Measurements from ENCODE around the gene RPL27. TPM values are rescaled to one million over a fixed set of nuclear protein-coding genes. Genes with fewer than 3 reads are reported as not detected.

The RPL27 gene
- polyA plus RNA-seq, 1 donor (not counting 4 experiments of a cell fraction or from before 2014, with no cell fraction given), result 7,614 TPM

GRCh38 chr17:43033948-43034881 lies 36.0 kb downstream of the RPL27 start:
- Histone ChIP-seq H4K20me1 (ENCODE audit: control insufficient read depth, extremely low read depth, insufficient read depth, low read length) (no peaks in the 10 kb centered on the region), H3K4me3 (ENCODE audit: control insufficient read depth in 2 of 3, extremely low read depth in 1 of 3, insufficient read depth in 2 of 3, low read depth in 1 of 3, low read length in 3 of 3) (no peak overlapping the region), H3K9me1 (ENCODE audit: control insufficient read depth, extremely low read depth, insufficient read depth, low read length) (no peaks in the 10 kb centered on the region), H3K36me3 (ENCODE audit: control insufficient read depth in 2 of 2, extremely low read depth in 1 of 2, insufficient read depth in 2 of 2, low read length in 2 of 2) (no peaks in the 10 kb centered on the region), H3K9ac (ENCODE audit: control insufficient read depth, extremely low read depth, insufficient read depth, low read length) (no peak overlapping the region), H3K4me2 (ENCODE audit: control insufficient read depth, extremely low read depth, insufficient read depth, low read depth, low read length) (no peak overlapping the region), H3K79me2 (ENCODE audit: control insufficient read depth, insufficient read depth, low read length) (no peaks in the 10 kb centered on the region), H3K9me3 (ENCODE audit: control insufficient read depth, low read depth, low read length) (no peaks in the 10 kb centered on the region), H3K4me1 (ENCODE audit: control insufficient read depth, extremely low read depth, insufficient read depth, low read length) (no peaks in the 10 kb centered on the region), H3K27ac (ENCODE audit: control insufficient read depth, insufficient read depth, low read length) (no peak overlapping the region), H2AFZ (ENCODE audit: control insufficient read depth, low read length) (no peak overlapping the region), H3K27me3 (ENCODE audit: control insufficient read depth, extremely low read depth, insufficient read depth, low read length) (no peaks in the 10 kb centered on the region)
- no peak for DNase-seq (ENCODE audit: low read depth, low spot score)
- FAIRE-seq, result no peak
- dilution Hi-C loops (cut with MboI; ENCODE audit: extremely low pct_ligation_motif_present, low sequenced_read_pairs), result no loop called here
- TF ChIP-seq EZH2 (IDR thresholded peaks at IDR 0.05; ENCODE audit: low read length) (no peak), CTCF (optimal IDR thresholded peaks at IDR 0.05 in 1 of 3, IDR thresholded peaks at IDR 0.05 in 1 of 3, conservative IDR thresholded peaks at IDR 0.05 in 1 of 3; ENCODE audit: extremely low read depth in 1 of 3, insufficient read depth in 2 of 3, low read length in 3 of 3) (no peak)

- Histone ChIP-seq H3K4me1 (ENCODE audit: control insufficient read depth, extremely low read depth, insufficient read depth, low read length) (no peaks in the 10 kb centered on the region), H2AFZ (ENCODE audit: control insufficient read depth, low read length) (no peak overlapping the region), H3K27ac (ENCODE audit: control insufficient read depth, insufficient read depth, low read length) (no peak overlapping the region), H3K36me3 (ENCODE audit: control insufficient read depth in 2 of 2, extremely low read depth in 1 of 2, insufficient read depth in 2 of 2, low read length in 2 of 2) (no peaks in the 10 kb centered on the region), H3K9me3 (ENCODE audit: control insufficient read depth, low read depth, low read length) (no peaks in the 10 kb centered on the region), H4K20me1 (ENCODE audit: control insufficient read depth, extremely low read depth, insufficient read depth, low read length) (no peaks in the 10 kb centered on the region), H3K79me2 (ENCODE audit: control insufficient read depth, insufficient read depth, low read length) (no peaks in the 10 kb centered on the region), H3K9me1 (ENCODE audit: control insufficient read depth, extremely low read depth, insufficient read depth, low read length) (no peaks in the 10 kb centered on the region), H3K9ac (ENCODE audit: control insufficient read depth, extremely low read depth, insufficient read depth, low read length) (no peak overlapping the region), H3K4me2 (ENCODE audit: control insufficient read depth, extremely low read depth, insufficient read depth, low read depth, low read length) (no peak overlapping the region), H3K4me3 (ENCODE audit: control insufficient read depth in 2 of 3, extremely low read depth in 1 of 3, insufficient read depth in 2 of 3, low read depth in 1 of 3, low read length in 3 of 3) (no peak overlapping the region), H3K27me3 (ENCODE audit: control insufficient read depth, extremely low read depth, insufficient read depth, low read length) (no peaks in the 10 kb centered on the region)
- DNase-seq (ENCODE audit: low read depth, low spot score) (no peak), FAIRE-seq (no peak)
- TF ChIP-seq CTCF (optimal IDR thresholded peaks at IDR 0.05 in 1 of 3, IDR thresholded peaks at IDR 0.05 in 1 of 3, conservative IDR thresholded peaks at IDR 0.05 in 1 of 3; ENCODE audit: extremely low read depth in 1 of 3, insufficient read depth in 2 of 3, low read length in 3 of 3) (no peak), EZH2 (IDR thresholded peaks at IDR 0.05; ENCODE audit: low read length) (no peak)
- dilution Hi-C loops (cut with MboI; ENCODE audit: extremely low pct_ligation_motif_present, low sequenced_read_pairs), result no loop called here
These were observed 36.7 kb downstream of the RPL27 start for GRCh38 chr17:43034894-43035293.
